Measurements from ENCODE around the gene PEX1. TPM values are rescaled to one million over a fixed set of nuclear protein-coding genes. Genes with fewer than 3 reads are reported as not detected.

The PEX1 gene
- total and polyA plus RNA-seq, 12 donors = 4.1 to 19.8 (median 14.9) TPM

GRCh38 chr7:92563345-92563744 is 35.0 kb upstream of the PEX1 start:
- Histone ChIP-seq H3K36me3 (peaks cover 0 to 89% (median 28%) of the 10 kb centered on the region in 9 donors), H3K4me1 (peaks cover 0 to 8% (median 0%) of the 10 kb centered on the region in 9 donors)

GRCh38 chr7:92560602-92561001 is 32.3 kb upstream of the PEX1 start:
- Histone ChIP-seq H3K27ac (no peak overlapping the region), H3K9me3 (no peaks in the 10 kb centered on the region), H3K4me3 (no peak overlapping the region), H3K27me3 (no peaks in the 10 kb centered on the region), H3K4me1 (peaks cover 0 to 8% (median 0%) of the 10 kb centered on the region in 9 donors), H3K36me3 (peaks cover 0 to 72% (median 14%) of the 10 kb centered on the region in 9 donors)
- TF ChIP-seq, protein P1, sequence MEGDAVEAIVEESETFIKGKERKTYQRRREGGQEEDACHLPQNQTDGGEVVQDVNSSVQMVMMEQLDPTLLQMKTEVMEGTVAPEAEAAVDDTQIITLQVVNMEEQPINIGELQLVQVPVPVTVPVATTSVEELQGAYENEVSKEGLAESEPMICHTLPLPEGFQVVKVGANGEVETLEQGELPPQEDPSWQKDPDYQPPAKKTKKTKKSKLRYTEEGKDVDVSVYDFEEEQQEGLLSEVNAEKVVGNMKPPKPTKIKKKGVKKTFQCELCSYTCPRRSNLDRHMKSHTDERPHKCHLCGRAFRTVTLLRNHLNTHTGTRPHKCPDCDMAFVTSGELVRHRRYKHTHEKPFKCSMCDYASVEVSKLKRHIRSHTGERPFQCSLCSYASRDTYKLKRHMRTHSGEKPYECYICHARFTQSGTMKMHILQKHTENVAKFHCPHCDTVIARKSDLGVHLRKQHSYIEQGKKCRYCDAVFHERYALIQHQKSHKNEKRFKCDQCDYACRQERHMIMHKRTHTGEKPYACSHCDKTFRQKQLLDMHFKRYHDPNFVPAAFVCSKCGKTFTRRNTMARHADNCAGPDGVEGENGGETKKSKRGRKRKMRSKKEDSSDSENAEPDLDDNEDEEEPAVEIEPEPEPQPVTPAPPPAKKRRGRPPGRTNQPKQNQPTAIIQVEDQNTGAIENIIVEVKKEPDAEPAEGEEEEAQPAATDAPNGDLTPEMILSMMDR (IDR thresholded peaks at IDR 0.05) = no peak
- ATAC-seq = peak in 2 of 8 donors; percentile 29 to 49
- intact Hi-C loops (cut with DNase I) = no loop called here
- no peak for DNase-seq

More at GRCh38 chr7:92563345-92563744, 35.0 kb upstream of the PEX1 start:
- Histone ChIP-seq H3K27ac (no peak overlapping the region), H3K27me3 (no peaks in the 10 kb centered on the region), H3K9me3 (no peaks in the 10 kb centered on the region), H3K4me3 (no peak overlapping the region)
- intact Hi-C loops (cut with DNase I) = no loop called here
- no peak for DNase-seq
- WGBS, 2 donors = 81 to 83% methylated on average over 2 of the region's 2 CpGs
- TF ChIP-seq, protein P1 (IDR thresholded peaks at IDR 0.05) = no peak
- no peak for ATAC-seq

DNA sequence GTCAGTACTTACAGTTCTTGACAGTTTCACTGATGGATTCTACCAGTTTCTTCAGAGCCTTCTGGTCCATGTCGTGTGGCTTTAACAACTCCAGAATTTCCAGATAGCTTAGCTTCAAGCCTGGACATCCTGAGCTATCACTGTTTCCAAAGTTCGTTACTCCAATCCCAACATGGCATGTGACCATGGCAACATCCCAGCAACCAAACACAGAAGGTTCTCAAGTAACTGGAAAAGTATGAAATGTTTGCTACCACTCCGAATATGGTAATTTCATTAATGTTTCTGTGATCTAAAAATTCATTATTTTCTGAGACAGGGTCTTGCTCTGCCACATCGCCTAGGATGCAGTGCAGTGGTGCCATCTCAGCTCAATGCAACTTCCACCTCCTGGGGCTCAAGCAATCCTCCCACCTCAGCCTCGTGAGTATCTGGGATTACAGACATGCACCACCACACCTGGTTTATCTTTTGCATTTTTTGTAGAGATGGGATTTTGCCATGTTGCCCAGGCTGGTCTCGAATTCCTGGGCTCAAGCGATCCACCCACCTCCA is 29.6 kb upstream of the PEX1 start:
- Histone ChIP-seq H3K4me1 (no peaks in the 10 kb centered on the region), H3K27me3 (no peaks in the 10 kb centered on the region), H3K36me3 (peaks cover 0 to 45% (median 5%) of the 10 kb centered on the region in 9 donors), H3K9me3 (no peaks in the 10 kb centered on the region), H3K27ac (no peak overlapping the region), H3K4me3 (no peak overlapping the region)
- intact Hi-C loops (cut with DNase I) = no loop called here
- 84% methylated on average over 7 of the region's 7 CpGs for WGBS, 2 donors
- TF ChIP-seq, protein P1 (IDR thresholded peaks at IDR 0.05) = no peak
- DNase-seq (no peak), ATAC-seq (no peak)

GRCh38 chr7:92557249-92557648 is 28.9 kb upstream of the PEX1 start:
- Histone ChIP-seq H3K9me3 (no peaks in the 10 kb centered on the region), H3K4me1 (no peaks in the 10 kb centered on the region), H3K4me3 (no peak overlapping the region), H3K36me3 (peaks cover 0 to 39% (median 5%) of the 10 kb centered on the region in 9 donors), H3K27ac (no peak overlapping the region), H3K27me3 (no peaks in the 10 kb centered on the region)
- DNase-seq (no peak), ATAC-seq (no peak)
- TF ChIP-seq, protein P1 (IDR thresholded peaks at IDR 0.05) = no peak
- 91 to 96% methylated on average over 2 of the region's 2 CpGs for WGBS, 2 donors
- intact Hi-C loops (cut with DNase I) = no loop called here

All from heart right ventricle (tissue), 16 donors.